ENCODE measurements around the gene PRM3.

PRM3 gene

DNA sequence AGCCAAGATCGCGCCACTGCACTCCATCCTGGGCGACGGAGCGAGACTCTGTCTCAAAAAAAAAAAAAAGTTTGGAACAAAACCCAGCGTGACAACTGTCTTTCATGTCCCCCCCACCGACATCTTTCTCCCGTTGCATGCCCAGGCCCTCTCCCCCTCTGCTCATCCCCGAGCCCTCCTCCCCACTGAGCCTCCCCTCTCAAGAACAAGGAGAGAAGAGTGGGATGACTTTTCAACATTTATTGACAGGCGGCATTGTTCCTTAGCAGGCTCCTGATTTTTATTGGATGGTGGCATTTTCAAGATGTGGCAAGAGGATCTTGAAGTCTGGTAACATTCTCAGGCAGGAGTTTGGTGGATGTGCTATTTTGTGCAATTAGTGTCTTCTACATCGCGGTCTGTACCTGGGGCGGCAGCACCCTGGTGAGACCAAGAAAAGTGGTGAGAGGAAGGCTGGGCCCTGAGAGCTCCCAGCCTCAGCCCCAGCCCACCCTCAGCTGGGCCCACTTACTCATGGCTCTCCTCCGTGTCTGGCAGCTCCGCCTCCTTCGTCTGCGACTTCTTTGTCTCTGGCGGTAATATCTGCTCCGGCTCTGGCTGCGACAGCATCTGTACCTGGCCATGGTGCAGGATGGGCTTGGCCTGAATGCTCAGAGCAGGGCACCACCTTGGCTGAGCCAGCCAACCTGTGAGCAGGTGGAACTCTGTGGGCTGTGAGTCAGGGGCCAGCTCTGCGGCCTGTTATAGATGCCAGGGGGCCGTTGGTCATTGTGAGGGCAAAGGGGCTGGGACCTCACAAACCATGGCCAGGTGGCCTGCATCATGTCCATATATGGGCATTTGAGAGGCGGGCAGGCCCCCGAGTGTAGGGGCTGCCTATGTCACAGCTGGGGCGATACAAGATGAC, 7.4 kb upstream of the PRM3 start, which contains the start of gene PRM1:
TSS of gene PRM1 (minus strand) at position 715 of the 907 bp plus-strand sequence. CDS start at position 623, 92 bp downstream.
- no peak for DNase-seq

DNA sequence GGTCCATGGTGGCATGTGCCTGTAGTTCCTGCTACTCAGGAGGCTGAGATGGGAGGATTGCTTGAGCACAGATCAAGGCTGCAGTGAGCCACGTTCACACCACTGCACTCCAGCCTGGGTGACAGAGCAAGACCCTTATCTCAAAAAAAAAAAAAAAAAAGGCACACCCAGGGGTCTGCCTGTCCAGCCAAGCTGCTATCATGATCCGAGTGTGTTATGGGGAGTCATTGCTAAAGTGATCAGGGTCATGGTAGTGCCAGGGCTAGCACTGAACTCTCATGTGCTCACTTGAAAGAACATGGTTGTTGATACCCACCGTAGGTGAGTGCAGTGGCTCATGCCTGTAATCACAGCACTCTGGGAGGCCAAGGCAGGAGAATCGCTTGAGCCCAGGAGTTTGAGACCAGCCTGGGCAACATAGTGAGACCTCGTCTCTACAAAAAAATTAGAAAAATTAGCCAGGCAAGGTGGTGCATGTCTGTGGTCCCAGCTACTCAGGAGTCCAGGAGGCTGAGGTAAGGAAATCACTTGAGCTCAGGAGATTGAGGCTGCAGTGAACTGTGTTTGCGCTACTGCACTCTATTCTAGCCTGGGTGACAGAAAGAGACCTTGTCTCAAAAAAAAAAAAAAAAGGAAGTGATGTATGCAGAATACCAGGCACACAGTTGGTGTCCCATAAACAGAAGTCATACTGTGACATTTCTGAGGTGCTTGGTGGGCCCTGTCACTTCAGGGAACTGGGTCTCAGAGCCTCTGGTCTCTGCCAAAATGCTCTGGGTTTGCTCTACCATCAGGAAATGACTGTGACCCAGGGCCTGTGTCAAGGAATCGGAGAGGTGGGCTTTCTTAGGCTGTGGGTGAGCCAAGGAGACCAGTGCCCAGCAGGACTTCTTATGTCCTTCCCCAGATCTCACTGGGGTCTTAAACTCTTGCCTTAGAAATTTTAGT, 5.5 kb upstream of the PRM3 start:
- no peak for DNase-seq

DNA sequence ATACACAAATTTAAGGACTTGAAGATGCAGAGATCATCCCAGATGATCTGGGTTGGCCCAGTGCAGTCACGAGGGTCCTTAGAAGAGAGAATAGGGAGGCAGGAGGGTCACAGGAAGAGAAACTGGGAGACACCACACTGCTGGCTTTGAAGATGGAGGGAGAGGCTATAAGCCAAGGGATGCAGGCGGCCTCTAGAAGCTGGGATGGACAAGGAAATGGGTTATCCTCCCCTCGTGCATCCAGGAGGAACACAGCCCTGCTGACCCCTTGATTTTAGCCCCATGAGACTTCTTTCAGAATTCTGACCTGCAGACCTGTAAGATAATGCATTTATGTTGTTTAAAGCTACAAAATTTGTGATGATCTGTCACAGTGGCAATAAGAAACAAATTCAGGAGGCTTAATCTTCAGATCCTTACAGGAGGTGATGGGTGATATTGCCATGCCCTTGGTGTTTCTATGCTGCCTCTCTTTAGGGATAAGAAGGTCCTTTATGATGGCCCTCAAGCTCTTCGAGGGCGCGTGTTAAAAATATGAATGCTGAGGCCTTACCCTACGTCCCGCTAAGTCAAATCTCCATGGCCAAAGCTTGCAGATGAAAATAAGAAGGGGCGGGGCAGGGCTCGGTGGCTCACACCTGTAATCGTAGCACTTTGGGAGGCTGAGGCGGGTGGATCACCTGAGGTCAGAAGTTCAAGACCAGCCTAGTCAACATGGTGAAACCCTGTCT, 4.3 kb upstream of the PRM3 start:
- no peak for DNase-seq

DNA sequence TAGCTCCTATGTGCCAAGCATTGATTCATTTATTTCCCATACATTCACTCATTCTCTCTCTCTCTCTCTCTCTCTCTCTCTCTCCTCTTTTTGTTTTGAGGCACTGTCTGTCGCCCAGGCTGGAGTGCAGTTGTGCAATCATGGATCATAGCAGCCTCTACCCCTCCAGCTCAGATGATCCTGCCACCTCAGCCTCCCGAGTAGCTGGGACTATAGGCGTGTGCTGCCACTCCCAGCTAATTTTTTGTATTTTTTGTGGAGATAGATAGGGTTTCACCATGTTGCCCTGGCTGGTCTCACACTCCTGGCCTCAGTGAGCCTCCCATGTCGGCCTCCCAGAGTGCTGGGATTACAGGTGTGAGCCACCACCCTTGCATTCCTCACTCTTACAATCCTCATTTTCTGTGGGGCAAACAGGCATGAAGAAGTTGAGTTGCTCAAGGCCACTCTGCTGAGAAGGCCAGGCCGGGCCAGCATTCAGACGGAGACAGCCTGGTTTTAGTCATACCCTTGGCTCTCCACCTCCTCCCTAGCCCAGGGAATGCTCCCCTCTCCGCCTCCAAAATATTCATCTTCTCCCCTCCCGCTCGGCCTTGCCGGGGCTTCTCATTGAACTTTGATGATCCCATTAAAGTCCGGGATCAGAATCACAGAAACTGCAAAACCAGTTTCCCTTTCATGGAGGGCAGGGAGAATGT, 3.6 kb upstream of the PRM3 start:
- DNase-seq = no peak

DNA sequence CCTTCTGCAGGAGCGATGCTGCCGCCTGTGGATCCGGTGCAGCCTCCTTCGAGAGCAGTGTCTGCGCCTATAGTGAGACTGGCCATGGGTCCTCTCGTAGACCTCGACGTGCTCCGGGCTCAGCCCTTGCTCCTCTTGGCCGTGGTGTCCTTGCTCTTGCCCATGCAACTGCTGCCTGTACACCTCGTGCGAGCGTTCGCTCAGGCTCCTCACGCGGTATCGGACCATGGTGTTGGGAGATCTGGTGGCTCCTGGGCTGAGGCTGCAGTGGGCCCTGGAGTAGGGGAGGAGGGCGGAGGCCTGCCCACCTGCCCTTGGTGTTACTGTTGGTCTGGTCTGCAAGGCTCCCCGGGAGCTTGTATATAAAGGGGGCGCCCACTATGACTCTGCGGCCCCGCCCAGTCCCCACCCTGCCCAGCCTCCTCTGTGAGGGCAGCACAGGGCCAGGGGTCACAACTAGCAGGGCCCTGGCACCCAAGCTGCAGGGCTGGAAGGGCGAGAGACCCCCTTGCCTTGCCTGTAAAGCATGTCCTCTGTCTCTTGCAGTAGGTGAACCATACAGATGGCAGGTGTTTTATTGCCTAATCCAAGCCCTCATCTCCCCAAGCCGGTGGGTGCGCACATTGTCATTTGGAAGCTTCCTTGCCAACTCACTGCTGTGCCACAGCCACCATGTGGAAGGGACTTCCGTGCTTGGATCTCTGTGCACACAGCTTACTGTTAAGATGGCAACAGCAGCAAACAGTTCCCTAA, 2.9 kb upstream of the PRM3 start, which contains the start of gene PRM2:
TSS of gene PRM2 (minus strand) at position 338 of the 753 bp plus-strand sequence. CDS start at position 228, 110 bp downstream.
- DNase-seq = no peak

DNA sequence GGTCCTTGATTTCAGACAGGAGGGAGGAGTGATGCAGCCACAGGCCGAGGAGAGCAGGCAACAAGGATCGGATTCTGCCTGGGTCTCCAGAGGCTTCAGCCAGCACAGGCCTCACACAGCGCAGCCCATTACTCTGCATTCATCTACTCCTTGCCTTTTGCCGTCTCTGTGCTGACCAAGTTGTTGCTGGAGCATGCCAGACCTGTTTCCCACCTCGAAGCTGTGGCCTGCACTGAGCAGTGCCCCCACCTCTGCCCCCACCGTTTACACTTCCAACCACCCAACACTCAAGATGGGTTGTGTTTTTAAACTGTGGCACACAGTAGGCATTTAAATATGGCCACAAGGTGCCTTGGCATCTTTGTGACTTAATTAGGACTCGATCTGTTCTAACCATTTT, 1.5 kb upstream of the PRM3 start:
- no peak for DNase-seq

DNA sequence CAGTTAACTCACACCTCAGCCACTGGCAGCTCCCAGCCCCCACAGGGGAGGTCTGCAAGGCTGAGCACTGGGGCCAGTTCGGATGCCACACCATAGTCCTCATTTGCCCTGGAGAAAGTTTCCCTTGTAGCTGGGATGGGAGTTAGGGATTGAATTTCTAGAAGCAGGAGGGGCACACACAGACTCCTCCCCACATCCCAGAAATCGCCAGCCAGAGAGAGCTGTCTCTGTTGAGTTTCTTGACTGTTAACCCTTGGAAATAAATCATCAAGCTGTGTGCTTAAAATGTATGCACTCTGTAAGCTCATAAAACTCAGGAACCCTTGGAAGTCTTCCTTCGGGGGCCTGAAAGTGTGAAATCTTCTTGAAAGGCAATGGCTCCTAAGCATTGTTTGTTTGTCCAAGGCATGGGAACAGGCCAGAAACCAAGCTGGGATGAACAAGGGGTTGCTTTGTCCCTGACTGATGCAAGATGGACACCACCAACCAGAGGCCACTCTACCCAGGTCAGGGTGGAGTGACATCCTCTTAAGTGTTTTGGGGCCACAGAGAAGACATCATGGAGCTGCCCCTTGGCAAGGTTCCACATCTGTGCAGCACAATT, 394 bp upstream of the PRM3 start:
- no peak for DNase-seq

DNA sequence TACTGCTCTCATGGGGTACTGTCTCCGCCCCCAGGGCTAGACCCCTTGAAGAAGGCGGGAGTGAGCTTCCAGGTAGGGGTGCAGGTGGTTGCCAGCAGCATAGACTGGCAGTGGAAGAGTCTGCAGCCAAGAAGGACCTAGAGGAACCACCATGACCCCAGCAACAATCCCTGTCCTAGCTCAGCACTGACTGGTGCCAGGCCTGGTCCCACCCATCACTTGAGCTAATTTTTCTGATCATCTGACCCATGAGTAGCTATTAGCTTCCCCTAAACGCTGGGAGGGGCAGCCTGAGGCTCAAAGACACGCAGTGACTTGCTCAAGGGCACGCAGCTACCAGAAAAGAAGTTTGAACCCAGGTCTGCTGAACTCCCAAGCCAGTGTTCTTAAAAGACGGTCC, 945 bp downstream of the PRM3 start:
- DNase-seq = no peak

DNA sequence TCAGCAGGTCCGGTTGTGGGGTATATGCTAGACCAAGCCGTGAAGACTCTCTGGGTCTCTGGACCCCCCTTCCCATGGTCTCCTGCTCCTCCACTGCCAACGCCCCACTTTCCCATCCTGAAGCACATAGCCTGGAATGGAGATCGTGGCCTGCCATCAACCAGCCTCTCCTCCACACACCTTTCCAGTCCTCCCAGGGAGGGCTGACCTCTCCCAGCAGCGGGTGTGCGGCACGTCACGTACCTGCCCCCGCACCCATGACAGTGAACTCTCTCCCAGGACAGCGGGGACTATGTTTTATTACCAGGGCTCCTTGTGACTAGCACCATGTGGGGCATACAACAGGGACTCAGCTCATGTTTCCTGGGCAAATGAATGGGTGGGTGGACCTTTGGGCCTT, 1.8 kb downstream of the PRM3 start:
- DNase-seq = no peak

DNA sequence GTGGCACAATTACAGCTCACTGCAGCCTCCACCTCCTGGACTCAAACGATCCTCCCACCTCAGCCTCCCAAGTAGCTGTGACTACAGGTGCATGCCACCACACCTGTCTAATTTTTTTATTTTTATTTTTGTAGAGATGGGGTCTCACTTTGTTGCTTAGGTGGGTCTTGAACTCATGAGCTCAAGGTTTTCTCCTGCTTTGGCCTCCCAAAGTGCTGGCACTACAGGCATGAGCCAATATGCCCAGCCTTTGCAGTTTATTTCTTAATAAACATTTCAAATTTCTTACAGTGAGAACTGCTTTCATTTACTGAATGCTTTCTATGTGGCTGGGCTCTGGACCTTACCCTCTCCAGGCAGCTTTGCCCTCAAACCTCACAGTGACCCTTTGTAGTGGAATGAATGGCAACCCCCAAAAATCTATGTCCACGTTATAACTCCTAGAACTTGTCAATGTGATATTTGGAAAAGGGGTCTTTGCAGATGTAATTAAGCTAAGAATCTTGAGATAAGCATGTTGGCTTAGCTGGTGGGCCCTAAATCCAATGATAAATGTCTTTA, 2.7 kb downstream of the PRM3 start:
- no peak for DNase-seq

DNA sequence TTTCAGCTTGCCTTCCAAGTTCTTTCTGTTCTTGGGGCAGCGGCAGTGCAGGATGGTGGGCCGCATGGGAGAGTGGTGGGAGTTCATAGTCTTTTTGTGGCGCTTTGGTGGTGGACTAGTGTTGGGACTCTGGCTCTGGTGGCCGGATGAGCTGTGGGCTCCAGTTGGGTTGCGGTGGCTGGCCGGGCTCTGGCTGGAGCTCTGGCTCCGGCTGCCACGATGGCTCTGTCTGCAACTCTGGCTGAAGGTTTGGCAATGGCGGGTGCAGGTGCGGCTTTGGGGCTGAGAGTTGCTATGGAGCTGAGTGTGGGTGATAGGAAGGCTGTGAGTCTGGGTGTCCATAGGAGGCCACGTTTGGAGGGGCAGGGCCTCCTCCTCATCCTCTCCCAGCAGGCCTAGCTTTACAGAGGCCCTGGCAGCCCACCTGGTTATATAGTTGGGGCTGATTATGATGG, 4.5 kb downstream of the PRM3 start, which contains the start of gene TNP2:
TSS of gene TNP2 (minus strand) at position 405 of the 455 bp plus-strand sequence. CDS start at position 342, 63 bp downstream.
- no peak for DNase-seq

DNA sequence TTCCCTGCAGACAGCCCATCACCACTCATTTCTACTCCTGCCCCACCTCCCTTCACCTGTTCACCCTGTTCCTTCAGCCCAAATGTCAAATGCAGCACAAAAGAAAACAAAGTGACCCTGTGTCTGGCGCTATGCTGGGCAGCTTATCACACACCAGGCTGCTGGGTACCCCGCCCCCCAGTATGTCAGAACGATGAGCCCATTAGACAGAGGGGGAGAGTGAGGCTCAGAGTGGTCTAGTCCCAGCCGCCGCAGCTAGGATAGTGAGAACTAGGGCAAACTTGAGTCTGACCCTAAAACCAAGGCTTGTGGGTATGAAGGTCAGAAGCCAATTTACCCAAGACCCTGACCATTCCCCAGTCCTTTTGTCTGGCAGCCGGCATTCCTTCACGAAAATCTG, 8.3 kb downstream of the PRM3 start:
- DNase-seq = no peak

DNA sequence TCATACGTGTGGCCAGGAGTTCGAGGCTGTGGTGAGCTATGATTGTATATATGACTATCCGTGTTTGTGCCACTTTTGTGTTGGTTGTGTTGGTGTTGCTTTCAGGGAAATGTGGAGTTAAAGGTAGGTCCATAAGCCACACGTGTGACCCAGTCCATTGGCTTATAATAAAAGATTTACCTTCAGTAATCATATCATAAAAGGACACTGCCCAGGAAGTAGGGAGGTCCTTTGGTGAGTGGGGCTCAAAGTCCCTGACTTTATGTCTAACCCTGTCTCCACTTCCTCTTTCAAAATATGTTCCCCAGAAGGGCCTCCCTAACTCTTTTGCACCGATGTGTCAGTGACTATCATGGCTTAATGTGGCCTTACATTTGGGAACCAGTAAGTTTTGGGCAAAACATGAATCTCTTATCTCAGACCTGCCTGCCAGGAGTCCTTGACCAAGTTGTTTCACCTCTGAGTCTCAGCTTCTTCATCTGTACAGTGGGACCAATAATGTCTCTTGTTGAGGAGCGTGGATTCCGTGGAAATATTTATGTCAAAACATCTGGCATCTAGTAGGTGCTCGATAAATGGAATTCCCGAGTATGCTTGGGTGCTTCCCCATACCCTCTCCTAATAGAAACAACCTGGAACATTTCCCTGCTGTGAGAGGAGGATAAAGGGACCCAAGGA, 9.1 kb downstream of the PRM3 start:
- no peak for DNase-seq

DNA sequence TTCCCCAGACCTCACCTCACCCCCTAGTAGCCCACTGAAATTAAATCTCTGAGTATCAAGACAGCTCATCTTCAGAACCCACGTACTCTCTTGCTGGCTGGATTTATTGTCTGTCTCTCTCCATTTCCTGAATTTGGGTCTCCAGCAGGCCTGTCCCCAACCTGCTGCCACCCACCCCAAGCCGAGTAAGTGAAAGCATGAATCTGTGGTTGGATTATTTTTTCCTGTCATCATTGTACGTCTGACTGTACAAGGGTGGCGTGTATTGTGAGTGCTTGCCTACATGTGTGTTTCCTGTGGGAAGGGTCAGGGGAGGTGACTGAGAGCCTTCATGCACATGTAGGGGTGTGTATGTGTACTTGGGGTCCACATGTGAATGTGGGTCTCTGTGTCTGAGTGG, 9.7 kb downstream of the PRM3 start:
- DNase-seq = no peak

DNA sequence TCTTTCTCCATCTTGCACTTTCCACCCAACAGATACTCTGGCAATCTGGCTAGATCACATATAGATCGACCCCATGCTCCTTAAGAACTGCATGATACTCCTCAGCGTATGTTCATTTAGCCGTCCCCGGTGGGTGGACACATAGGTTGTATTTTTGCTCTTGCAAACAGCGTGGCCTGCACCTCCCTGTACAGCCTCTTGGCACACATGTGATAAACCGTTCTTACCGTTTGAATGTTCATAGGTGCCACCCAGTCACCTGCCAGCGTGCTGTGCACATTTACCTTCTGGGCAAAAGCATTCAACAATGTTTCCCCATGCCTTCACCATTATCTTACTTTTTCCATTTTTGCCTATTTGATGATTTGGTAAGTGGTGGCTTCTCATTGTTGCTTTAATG, 10.5 kb downstream of the PRM3 start:
- DNase-seq = no peak

DNA sequence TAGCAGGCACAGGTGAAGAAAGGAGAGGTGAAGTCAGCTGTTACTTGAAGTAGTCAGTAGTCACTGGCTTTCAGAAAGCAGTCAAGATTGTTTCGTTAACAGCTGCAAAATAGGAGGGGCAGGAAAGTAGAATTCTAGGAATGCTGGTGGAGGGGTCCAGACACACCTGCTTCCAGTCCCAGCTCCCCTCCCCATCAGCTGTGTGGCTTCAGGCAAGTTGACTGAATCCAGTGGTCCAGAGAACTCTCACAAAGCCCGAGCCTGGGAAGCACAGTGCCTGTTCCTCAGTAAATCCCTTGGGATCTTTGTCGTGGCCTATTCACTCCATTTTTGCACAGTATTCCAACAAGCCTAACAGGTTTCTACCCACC, 12.8 kb downstream of the PRM3 start:
- no peak for DNase-seq

DNA sequence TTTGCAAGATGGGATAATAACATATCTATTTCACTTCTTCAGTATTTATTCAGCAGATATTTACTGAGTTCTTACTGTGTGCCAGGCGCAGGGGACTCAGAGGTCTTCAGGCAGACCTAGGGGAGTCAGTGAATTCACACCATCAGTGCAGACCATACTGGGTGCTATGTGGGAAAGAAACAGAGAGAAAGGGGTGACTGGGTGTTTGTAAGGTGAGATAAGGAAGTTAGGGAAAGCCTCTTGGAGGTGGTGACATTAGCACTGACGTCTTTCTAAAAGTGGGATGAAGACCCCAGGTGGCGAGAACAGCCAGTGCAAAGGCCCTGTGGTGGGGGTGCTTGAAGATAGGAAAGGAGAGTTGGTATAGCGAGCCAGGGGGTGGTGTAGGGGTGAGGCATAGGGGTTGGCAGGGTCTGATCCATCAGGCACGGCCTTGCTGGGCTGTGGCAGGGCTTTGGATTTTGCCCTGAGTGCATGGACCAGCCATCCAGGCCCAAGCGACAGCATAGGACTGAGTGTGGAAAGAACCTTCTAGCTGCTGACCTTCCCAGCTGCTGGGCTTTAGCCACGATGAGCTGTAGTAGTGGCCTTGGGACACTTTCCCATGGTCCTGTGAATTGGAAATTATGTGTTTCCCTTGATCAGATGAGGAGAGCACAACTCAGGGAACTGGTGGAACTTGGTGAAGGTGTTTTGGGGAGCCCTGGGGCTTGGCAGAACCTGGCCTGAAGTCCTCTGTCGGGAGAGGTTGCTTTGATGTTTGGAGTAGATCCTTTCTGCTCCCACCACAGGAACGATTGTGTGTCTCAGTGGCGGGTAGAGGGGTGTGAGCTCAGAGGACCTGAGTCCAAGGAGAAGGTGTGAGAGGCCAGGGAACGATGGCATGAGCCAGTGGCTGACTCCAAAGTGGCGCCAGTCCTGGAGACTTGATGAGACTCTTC, 13.5 kb downstream of the PRM3 start:
- no peak for DNase-seq

Measured in SW 1271 (cell line).